GM19240 (cell line): ENCODE results near the gene MYO1C.
"Not testable (repeated sequence)": the region's sequence is repeated elsewhere in the genome, so short reads cannot be mapped to it uniquely, and the experiment has no call there.

Experiments
- DNase-seq: peaks from one replicate; pipeline ENCODE4 v3.0.0; 2011; ENCODE audit warnings: low spot score; ENCODE audit not compliant: insufficient read length

Gene MYO1C

DNA sequence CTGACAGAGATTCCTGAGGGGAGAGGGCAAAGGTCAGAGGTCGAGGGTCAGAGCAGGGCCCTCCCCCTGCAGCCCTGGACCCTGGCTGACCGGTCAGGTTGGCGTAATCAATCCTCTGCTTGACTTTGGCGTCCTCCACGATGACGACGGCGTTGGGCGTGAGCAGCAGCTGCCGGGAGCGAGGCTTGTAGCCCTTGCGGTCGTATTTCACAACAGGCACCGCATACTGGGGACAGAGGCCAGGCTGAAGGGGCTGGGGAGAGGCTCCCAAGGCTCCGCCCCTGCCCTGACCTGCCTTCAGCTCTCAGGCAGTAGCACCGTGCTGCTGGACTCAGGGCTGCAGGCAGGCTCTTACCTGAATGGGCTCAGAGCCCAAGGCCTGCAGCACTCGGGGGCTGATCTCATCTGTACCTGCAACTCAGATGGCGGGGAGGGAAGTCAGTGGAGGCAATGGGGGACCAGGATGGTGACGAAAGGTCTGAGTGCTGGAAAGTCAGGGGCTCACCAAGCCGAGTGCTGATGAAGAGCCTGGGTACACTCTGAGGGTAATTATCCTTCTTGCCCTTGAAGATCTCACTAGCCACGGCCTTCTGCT is 24.5 kb downstream of the MYO1C start:
- DNase-seq, result no peak

DNA sequence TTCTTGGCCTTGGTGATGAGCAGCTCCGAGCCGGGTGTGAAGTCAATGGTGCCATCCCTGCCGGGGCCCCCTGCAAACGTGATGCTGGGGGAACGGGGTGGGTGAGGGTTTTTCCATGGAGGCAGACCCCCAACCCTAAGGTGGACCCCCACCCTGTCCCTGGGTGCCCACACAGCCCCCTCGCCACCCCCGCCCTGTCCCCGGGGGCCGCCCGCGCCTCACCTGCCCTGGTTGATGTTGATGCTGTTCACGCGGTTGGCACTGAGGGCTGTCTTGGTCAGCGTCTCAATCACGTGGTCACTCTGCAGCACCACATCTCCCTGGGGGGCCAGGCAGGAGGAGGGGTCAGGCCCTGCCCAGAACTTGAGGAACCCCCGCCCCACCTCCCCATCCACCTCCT is 25.2 kb downstream of the MYO1C start:
- DNase-seq, result no peak

DNA sequence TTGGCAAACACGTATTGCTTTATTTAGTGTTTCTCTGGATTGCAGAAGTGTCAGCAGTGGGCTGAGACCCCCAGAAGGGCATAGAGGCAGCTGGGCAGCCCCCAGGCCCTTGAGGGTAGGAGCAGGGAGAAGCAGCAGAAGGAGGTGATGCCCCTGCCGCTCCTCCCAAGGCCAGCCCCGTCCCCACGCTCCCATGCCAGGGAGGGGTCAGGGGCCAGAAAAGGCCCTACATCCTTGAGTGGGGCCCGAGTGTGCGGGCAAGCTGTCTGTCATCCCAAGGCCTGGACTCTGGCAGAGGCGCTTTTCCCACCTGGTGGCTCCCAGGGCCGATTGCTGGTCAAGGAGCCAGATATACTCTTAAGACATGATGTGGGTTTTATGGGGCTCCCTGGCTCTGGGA is 28.3 kb downstream of the MYO1C start:
- DNase-seq, result no peak

DNA sequence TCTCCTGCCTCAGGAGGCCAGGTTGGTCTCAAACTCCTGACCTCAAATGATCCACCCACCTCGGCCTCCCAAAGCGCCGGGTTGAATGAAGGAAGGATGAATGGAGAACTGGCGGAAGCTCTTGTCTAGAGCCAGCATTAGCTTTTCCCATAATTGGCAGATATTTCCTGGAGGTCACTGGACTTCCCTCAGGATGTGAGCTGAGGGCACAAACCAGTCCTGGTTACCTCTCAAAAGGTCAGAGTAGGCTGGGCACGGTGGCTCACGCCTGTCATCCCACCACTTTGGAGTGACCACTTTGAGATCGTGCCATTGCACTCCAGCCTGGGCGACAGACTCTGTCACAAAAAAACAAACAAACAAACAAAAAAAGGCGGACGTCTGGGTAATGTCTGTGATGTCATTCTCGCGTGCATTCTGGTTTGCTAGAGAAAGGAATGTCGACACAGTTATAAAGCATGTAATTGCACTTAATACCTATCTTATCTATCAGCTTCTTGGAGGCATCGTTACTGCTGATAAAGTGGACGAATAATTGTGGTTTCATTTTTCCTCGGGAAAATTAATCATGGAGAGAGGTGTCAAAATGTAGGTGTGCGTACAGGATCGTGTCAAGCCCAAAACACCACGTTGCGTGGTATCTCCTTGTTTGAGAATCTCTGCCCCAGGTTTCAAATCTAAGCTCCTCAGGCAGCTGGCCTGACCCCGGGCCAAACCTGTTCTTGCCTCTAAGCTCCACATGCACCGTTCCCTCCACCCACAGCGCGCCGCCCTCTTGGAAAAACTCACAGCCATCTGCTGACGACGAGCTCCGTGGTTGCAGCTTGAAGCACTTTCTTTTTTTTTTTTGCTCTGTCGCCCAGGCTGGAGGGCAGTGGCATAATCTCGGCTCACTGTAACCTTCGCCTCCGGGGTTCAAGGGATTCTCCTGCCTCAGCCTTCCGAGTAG is 30.0 kb downstream of the MYO1C start:
- DNase-seq, result no peak

DNA sequence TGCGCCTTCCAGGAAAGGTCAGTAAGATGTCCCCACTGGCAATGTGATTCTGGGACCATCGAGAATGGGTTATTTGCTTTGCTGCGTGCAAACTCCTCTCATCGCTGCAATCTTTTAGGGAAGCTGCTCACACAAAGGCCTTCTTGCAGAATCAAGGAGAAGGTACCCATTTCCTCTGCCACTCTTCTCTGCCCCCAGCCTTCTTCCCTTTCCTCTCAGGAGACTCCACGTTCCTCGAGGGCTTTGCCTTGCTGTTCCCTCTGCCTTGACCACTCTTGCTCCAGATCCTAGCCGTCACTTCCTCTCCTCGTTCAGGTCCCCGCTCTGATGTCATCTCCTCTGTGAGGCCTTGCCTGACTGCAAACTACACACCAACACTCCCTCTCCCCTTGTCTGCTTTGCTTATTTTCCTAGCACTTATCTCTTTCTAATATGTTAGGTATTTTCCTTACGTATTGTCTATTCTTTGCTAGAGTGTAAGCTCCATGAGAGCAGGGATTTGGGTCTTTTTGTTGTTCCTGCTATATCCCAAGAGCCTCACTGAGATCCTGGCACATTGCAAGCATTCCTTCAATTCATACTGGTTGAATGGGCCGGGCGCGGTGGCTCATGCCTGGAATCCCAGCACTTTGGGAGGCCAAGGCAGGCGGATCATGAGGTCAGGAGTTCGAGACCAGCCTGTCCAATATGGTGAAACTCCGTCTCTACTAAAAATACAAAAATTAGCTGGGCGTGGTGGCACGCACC is 31.1 kb downstream of the MYO1C start:
- DNase-seq, result no peak

DNA sequence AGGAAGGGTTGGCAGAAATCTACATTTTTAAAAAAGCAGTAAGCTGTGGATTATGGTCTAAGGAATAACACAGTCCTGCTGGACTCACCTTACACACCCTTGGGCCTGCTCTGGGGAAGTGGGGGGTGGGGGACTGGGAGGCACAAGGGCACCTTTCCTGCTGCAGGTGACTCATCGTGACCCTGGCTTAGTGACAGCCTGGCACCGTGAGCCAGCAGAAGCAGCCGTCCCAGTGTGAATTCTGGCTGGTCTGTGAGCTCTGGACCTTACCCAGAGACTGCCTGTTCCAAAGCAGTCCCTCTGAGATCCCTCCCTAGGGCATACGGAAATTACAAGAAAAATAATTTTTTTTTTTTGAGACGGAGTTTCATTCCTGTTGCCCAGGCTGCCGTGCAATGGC is 32.3 kb downstream of the MYO1C start:
- no peak for DNase-seq

DNA sequence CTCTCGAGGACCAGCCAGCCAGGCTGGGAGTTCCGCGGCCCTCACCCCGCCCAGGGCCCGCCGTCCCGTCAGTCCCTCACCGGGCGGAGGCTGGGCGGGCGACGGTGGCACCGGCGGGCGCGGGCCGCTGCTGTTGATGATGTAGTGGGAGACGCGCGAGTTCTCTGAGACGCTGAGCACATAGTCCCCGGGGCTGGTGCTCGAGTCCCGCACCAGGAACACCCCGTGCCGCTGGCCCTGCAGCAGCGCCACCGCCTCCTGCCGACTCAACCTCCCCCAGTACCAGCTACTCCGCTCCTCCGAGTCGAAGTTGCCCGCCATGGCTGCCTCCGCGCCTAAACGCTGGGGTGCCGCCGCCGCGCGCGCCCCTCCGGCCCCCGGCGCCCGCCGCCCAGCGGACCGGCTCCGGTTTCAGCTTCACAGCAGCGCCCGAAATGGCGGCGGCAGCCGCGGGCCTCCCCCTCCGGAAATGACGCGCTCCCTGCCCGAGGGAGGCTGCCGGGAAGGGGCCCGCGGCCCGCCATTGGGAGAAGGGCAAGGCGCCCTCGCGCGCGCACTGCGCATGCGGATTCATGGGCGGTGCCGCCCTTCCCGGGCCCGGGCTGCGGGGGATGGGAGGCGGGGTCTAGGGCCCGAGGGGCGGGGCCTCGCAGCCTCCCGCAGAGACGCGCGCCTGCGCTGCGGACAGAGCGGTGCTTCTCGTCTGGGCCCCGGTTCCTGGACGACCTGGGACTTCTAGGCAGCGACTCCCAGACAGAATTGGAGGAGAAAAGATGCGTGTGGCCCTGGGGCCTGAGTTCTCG is 36.5 kb downstream of the MYO1C start, which contains the start of gene CRK:
TSS of gene CRK (minus strand) at position 436 of the 803 bp plus-strand sequence. CDS start at position 321, 115 bp downstream.
- DNase-seq, result peak; percentile 97

DNA sequence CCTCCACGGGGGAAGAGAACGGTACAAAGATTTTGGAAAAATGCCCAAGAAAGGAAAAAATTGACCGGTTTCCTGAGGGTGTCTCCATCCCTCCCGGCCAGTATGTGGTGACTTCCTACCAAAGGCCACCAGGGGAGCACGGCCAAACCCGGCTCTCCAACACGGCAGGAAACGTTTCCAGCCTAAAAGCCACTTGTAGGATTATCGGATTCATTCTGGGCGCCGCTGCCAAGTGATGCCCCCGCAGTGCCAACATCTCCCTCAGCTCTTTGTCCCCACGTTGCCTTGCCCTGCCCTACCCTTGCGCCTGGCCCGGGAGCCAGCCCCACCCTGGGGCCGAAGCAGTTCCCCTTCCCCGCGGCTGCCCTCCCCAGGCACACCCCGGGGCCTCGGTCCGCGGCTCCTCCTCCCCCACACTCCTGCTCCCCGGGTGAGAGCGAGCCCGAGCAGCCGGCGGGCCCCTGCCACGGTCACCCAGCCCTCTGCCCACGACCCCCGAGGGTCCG is 37.1 kb downstream of the MYO1C start:
- no peak for DNase-seq

DNA sequence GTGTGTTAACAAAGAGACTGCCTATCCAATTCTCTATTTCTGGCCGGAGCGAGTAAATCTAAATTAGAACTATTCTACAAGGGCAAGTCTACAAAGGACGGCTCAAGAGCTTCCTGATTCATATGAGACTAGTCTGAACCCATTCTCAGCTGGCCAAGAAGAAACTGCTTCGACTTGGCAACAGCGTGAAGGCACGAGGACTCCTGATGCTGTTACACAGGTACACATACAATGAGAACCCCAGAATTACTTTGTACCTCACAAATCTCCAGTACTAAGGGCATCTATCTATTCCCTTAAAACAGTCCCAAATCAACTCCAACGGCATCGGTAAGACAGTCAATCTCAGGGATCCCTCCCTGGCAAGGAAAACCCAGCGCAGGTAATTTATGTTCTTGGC is 37.9 kb downstream of the MYO1C start:
- DNase-seq, result no peak

DNA sequence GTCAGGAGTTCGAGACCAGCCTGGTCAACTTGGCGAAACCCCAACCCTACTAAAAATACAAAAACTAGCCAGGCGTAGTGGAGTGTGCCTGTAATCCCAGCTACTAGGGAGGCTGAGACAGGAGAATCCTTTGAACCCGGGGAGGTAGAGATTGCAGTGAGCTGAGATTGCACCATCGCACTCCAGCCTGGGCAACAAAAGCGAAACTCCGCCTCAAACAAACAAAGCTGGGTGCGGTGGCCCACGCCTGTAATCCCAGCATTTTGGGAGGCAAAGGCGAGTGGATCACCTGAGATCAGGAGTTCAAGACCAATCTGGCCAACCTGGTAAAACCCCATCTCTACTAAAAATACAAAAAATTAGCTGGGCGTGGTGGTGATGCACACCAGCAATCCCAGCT is 38.8 kb downstream of the MYO1C start:
- DNase-seq, result not testable (repeated sequence)

DNA sequence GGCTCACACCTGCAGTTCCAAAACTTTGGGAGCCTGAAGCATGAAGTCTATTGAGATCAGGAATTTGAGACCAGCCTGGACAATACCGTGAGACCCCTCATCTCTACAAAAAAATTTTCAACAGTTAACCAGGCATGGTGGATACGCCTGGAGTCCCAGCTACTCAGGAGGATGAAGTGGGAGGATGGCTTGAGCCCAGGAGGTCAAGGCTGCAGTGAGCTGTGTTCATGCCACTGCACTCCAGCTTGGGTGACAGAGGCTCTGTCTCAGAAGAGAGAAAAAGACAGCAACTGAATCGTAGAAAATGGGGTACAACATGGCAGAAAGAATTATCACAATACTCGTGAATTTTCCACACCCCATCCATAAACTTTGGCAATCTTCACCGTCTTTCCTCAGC is 39.6 kb downstream of the MYO1C start:
- no peak for DNase-seq

DNA sequence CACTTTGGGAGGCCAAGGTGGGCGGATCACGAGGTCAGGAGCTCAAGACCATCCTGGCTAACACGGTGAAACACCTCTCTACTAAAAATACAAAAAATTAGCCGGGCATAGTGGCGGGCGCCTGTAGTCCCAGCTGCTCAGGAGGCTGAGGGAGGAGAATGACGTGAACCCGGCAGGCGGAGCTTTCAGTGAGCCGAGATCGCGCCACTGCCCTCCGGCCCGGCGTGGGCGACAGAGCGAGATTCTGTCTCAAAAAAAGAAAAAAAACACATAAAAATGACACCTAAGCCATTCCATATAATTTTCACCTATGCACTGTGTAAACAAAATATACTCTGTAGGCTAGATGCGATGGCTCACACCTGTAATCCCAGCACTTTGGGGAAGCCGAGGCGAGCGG is 42.2 kb downstream of the MYO1C start:
- not testable (repeated sequence) for DNase-seq

DNA sequence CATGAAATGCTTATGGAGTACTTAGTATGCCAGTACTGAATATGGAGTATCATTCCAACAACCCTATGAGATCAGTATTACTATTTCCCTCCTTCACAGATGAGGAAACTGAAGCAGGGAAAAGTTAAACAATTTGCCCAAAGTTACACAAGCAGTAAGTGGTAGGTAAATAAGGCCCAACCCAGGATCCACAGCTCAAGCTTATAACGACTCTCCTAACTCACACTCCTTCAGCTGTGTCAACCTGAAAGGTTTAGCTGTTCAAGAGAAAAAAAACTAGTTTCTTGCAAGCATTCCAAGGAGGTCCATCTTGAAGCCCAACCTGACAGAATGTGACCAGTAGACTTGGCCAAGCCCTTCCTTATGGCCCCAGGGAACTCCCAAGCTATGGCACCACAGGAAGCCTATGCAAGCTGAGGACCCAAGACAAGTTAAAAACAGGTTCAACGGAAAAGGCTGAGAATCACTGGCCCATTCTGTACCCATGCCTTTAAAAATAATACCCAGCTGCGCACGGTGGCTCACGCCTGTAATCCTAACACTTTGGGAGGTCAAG is 43.0 kb downstream of the MYO1C start:
- DNase-seq, result no peak

DNA sequence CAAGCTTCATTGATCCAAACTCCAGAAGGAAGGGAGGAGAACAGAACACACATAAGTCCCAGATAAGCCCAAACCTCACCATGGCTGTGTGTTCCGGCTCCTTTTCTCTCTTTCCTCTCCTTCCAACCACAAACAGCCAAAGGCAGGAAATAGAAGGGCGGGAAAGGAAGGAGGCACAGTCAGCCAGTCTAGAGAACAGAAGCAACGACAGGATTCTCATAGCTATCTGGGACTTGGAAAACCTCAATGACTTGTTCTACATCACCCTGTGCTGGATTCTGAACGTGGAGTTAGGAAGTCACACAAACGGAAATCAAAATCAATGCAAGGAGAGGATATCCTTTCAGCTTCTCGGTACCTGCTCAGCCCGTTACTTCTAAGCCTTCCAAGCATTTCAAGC is 45.4 kb downstream of the MYO1C start:
- DNase-seq, result no peak

DNA sequence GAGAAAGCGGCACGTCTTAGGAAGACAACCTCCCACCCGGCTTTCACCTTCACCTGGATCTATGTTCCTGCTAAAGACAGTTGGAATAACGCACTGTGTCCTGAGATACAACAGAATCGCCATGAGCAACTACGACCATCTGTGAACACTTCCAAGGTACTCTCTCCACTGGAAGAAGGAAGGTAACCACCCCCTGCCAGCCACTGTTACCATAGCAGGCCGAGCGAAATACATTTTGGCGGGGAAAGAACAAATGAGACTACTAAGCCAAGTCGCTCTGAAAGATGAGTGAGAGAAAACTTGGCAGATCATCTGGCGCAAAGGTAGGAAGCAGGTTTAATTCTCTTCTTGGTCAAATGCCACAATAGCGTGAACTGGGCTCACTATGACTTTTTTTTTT is 46.3 kb downstream of the MYO1C start:
- no peak for DNase-seq

DNA sequence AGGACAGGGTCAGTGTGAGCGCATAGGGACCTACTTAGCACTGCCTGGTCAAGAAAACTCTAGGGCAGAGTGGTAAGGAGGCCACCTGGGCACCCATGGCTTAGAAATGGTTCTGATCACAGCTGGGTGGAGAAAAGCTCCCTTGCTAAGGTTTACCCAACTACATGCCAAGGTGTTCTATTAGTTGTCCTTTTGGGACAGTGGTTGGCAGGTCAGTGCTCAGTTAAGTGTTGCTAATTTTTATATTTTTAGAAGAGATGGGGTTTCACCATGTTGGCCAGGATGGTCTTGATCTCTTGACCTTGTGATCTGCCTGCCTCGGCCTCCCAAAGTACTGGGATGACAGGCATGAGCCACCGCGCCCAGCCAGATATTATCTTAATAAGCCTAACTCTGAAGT is 46.8 kb downstream of the MYO1C start:
- DNase-seq, result not testable (repeated sequence)

DNA sequence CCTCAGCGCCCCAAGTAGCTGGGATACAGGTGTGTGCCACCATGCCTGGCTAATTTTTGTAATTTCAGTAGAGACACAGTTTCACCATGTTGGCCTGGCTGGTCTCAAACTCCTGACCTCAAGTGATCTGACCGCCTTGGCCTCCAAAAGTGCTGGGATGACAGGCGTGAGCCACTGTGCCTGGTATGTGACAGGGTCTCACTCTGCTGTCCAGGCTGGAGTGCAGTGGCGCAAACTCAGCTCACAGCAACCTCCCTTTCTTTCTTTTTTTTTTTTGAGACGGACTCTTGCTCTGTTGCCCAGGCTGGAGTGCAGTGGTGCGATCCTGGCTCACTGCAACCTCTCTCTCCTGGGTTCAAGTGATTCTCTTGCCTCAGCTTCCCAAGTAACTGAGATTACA is 49.8 kb downstream of the MYO1C start:
- DNase-seq, result not testable (repeated sequence)

DNA sequence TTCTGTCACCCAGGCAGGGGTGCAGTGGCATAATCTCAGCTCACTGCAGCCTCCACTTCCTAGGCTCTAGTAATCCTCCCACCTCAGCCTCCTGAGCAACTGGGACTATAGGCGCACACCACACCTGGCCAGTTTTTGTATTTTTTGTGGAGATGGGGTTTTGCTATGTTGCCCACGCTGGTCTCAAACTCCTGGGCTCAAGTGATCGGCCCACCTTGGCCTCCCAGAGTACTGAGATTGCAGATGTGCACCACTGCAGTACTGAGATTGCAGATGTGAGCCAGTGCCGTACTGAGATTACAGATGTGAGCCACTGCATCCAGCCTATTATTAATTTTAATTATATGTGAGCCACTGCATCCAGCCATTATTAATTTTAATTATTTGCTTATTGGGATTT is 50.3 kb downstream of the MYO1C start:
- DNase-seq, result no peak

DNA sequence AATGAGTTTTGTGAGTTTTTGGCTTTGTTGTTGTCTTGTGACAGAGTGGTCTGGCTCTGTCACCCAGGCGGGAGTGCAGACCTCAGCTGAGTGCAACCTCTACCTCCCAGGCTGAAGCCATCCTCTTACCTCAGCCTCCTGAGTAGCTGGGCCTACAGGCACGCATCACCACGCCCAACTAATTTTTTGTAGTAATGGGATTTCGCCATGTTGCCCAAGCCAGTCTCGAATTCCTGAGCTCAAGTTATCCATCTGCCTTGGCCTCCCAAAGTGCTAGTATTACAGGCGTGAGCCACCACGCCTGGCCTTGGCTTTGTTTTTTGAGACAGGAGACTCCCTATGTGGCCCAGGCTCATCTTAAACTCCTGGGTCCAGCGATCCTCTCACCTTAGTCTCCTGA is 51.6 kb downstream of the MYO1C start:
- no peak for DNase-seq

DNA sequence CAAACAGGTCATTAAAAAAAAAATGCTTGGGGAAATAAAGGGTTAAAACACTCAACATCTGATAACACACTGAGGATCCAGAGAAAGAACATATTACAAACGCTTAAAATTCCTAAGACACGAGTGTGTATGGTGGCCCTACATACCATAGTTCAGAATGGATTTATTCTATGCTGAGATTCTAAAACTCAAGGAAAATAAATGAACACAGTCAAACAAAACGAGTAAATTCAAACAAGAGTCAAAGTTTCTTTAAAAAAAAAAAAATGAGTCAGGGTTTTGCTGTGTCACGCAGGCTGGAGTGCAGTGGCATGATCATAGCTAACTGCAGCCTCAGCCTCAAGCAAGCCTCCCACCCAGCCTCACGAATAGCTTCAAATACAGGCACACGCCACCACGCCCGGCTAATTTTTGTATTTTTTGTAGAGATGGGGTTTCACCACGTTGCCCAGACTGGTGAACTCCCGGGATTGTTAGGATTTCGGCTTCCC is 53.8 kb downstream of the MYO1C start:
- no peak for DNase-seq

DNA sequence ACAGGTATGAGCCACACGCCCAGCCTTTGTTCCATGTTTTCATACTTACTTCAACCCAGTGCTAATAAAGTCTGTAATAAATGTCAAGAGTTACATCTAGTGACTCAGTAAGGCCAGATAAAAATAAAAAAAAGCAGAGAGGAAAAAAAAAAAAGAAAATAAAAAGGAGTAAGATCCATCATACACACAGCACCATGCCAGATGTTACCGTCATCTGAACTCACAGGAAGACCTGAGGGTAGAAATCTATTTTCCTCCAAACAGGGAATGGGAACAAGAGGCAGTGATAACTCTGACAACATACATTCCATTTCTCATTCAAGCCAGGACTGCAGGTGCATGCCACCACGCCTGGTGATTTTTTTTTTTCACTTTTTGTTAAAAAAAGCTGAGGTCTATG is 57.2 kb downstream of the MYO1C start:
- DNase-seq, result no peak
